GM06990 (cell line): ENCODE results near the gene HAUS7.

Experiments
- DNase-seq: peaks from one replicate; pipeline ENCODE4 v3.0.0-alpha.2; 2011; ENCODE audit not compliant: insufficient read length; ENCODE audit errors: extremely low read depth
- H3K27me3 ChIP-seq: replicated peaks from 2 replicates; pipeline ENCODE4 v1.6.0; 2011; ENCODE audit warnings: low read length; ENCODE audit not compliant: control insufficient read depth, insufficient read depth
- H3K36me3 ChIP-seq: 2 replicates; pipeline ENCODE4 v1.5.1; 2011; ENCODE audit warnings: low read length; ENCODE audit not compliant: control insufficient read depth, insufficient read depth
- H3K4me3 ChIP-seq: replicated peaks from 2 replicates; pipeline ENCODE4 v1.5.1; 2011; ENCODE audit warnings: low read depth, mild to moderate bottlenecking, control low read depth, low read length
- CTCF ChIP-seq: IDR thresholded peaks from 2 replicates; pipeline ENCODE4 v1.5.1; 2011; ENCODE audit warnings: low read length, control low read depth, mild to moderate bottlenecking, inconsistent platforms; ENCODE audit not compliant: insufficient read depth, poor library complexity, severe bottlenecking

HAUS7 gene

GRCh38 chrX:153457827-153458466, 12.4 kb downstream of the HAUS7 start:
- Histone ChIP-seq H3K4me3 (no peak overlapping the region), H3K27me3 (no peaks in the 10 kb centered on the region), H3K36me3 (peaks cover 2% of the 10 kb centered on the region)
- TF ChIP-seq CTCF, result no peak
- DNase-seq, result no peak

- H3K36me3 ChIP-seq, result peaks cover 2% of the 10 kb centered on the region
- no peak for DNase-seq
- TF ChIP-seq CTCF, result no peak
- H3K4me3 ChIP-seq, result no peak overlapping the region
- H3K27me3 ChIP-seq, result no peaks in the 10 kb centered on the region
Observed at GRCh38 chrX:153457136-153457825, 13.1 kb downstream of the HAUS7 start.

GRCh38 chrX:153456704-153457103, 13.7 kb downstream of the HAUS7 start:
- no peaks in the 10 kb centered on the region for H3K27me3 ChIP-seq

GRCh38 chrX:153456161-153456560, 14.2 kb downstream of the HAUS7 start:
- no peak for DNase-seq
- Histone ChIP-seq H3K27me3 (no peaks in the 10 kb centered on the region), H3K4me3 (no peak overlapping the region), H3K36me3 (peaks cover 2% of the 10 kb centered on the region)
- no peak for TF ChIP-seq CTCF

More at GRCh38 chrX:153456704-153457103, 13.7 kb downstream of the HAUS7 start:
- DNase-seq, result no peak
- TF ChIP-seq CTCF, result no peak
- Histone ChIP-seq H3K4me3 (no peak overlapping the region), H3K36me3 (peaks cover 2% of the 10 kb centered on the region)

- Histone ChIP-seq H3K27me3 (no peaks in the 10 kb centered on the region), H3K36me3 (peaks cover 2% of the 10 kb centered on the region), H3K4me3 (no peak overlapping the region)
- no peak for DNase-seq
- TF ChIP-seq CTCF, result no peak
Observed at GRCh38 chrX:153455571-153455970, 14.8 kb downstream of the HAUS7 start.
